ENCODE data around the gene TMPRSS6. TPM values are rescaled to one million over a fixed set of nuclear protein-coding genes. Genes with fewer than 3 reads are reported as not detected.

TMPRSS6 gene
- total RNA-seq, 1 donor from 2014 or later = not detected

GRCh38 chr22:37095113-37095512 is 14.4 kb downstream of the TMPRSS6 start:
- no peak for DNase-seq (ENCODE audit: low read depth)
- H3K4me3 ChIP-seq (ENCODE audit: low read depth, low read length) = no peak overlapping the region
- no peak for TF ChIP-seq CTCF (IDR thresholded peaks at IDR 0.05; ENCODE audit: insufficient read depth, low read length, poor library complexity, severe bottlenecking)
- no peaks in the 10 kb centered on the region for H3K36me3 ChIP-seq (ENCODE audit: control insufficient read depth, insufficient read depth, low read length)
- H3K27me3 ChIP-seq (ENCODE audit: control insufficient read depth, insufficient read depth, low read length) = peaks cover 37% of the 10 kb centered on the region

- Histone ChIP-seq H3K4me3 (ENCODE audit: low read depth, low read length) (no peak overlapping the region), H3K36me3 (ENCODE audit: control insufficient read depth, insufficient read depth, low read length) (no peaks in the 10 kb centered on the region), H3K27me3 (ENCODE audit: control insufficient read depth, insufficient read depth, low read length) (peaks cover 37% of the 10 kb centered on the region)
- TF ChIP-seq CTCF (IDR thresholded peaks at IDR 0.05; ENCODE audit: insufficient read depth, low read length, poor library complexity, severe bottlenecking) = no peak
- no peak for DNase-seq (ENCODE audit: low read depth)
These were observed 15.3 kb downstream of the TMPRSS6 start for GRCh38 chr22:37094239-37094638.

GRCh38 chr22:37092997-37093396 is 16.5 kb downstream of the TMPRSS6 start:
- no peak for TF ChIP-seq CTCF (IDR thresholded peaks at IDR 0.05; ENCODE audit: insufficient read depth, low read length, poor library complexity, severe bottlenecking)
- H3K36me3 ChIP-seq (ENCODE audit: control insufficient read depth, insufficient read depth, low read length) = no peaks in the 10 kb centered on the region
- no peak for DNase-seq (ENCODE audit: low read depth)
- H3K4me3 ChIP-seq (ENCODE audit: low read depth, low read length) = no peak overlapping the region
- H3K27me3 ChIP-seq (ENCODE audit: control insufficient read depth, insufficient read depth, low read length) = peaks cover 28% of the 10 kb centered on the region

- H3K27me3 ChIP-seq (ENCODE audit: control insufficient read depth, insufficient read depth, low read length) = peaks cover 20% of the 10 kb centered on the region
- TF ChIP-seq CTCF (IDR thresholded peaks at IDR 0.05; ENCODE audit: insufficient read depth, low read length, poor library complexity, severe bottlenecking) = no peak
- DNase-seq (ENCODE audit: low read depth) = no peak
- H3K36me3 ChIP-seq (ENCODE audit: control insufficient read depth, insufficient read depth, low read length) = no peaks in the 10 kb centered on the region
- H3K4me3 ChIP-seq (ENCODE audit: low read depth, low read length) = no peak overlapping the region
These were observed 17.5 kb downstream of the TMPRSS6 start for GRCh38 chr22:37091994-37092393.

- DNase-seq (ENCODE audit: low read depth) = no peak
- H3K36me3 ChIP-seq (ENCODE audit: control insufficient read depth, insufficient read depth, low read length) = no peaks in the 10 kb centered on the region
- H3K4me3 ChIP-seq (ENCODE audit: low read depth, low read length) = no peak overlapping the region
- peaks cover 18% of the 10 kb centered on the region for H3K27me3 ChIP-seq (ENCODE audit: control insufficient read depth, insufficient read depth, low read length)
- no peak for TF ChIP-seq CTCF (IDR thresholded peaks at IDR 0.05; ENCODE audit: insufficient read depth, low read length, poor library complexity, severe bottlenecking)
These were observed 18.4 kb downstream of the TMPRSS6 start for GRCh38 chr22:37090920-37091695.

- DNase-seq (ENCODE audit: low read depth) = no peak
- TF ChIP-seq CTCF (IDR thresholded peaks at IDR 0.05; ENCODE audit: insufficient read depth, low read length, poor library complexity, severe bottlenecking) = no peak
- no peak overlapping the region for H3K4me3 ChIP-seq (ENCODE audit: low read depth, low read length)
- H3K36me3 ChIP-seq (ENCODE audit: control insufficient read depth, insufficient read depth, low read length) = no peaks in the 10 kb centered on the region
- peaks cover 7% of the 10 kb centered on the region for H3K27me3 ChIP-seq (ENCODE audit: control insufficient read depth, insufficient read depth, low read length)
These were observed 20.1 kb downstream of the TMPRSS6 start for GRCh38 chr22:37089434-37089833.

Data from kidney epithelial cell (primary cell).